ENCODE measurements around the gene GLRX5. TPM values are rescaled to one million over a fixed set of nuclear protein-coding genes. Genes with fewer than 3 reads are reported as not detected.

Gene GLRX5
- total RNA-seq, 2 donors from 2014 or later, result 36.0 to 45.9 TPM

- peak overlapping the region; percentile 85 to 92 for H3K27ac Mint-ChIP-seq
- no peak for DNase-seq (ENCODE audit: low spot score in 2 of 2)
- ATAC-seq, result peak; percentile 70 to 74
- peaks cover 12 to 39% of the 10 kb centered on the region in 2 donors for H3K36me3 Mint-ChIP-seq
- H3K9me3 Mint-ChIP-seq, result peaks cover 0 to 8% of the 10 kb centered on the region in 2 donors
Measured at GRCh38 chr14:95496111-95496681, 38.7 kb upstream of the GLRX5 start.

- Mint-ChIP-seq H3K36me3 (peaks cover 8 to 37% of the 10 kb centered on the region in 2 donors), H3K27ac (peak overlapping the region; percentile 85 to 92), H3K9me3 (peaks cover 0 to 2% of the 10 kb centered on the region in 2 donors)
- ATAC-seq (no peak), DNase-seq (ENCODE audit: low spot score in 2 of 2) (no peak)
Measured at GRCh38 chr14:95496690-95497259, 38.1 kb upstream of the GLRX5 start.

- Mint-ChIP-seq H3K27ac (no peak overlapping the region), H3K36me3 (peaks cover 8 to 29% of the 10 kb centered on the region in 2 donors), H3K9me3 (no peaks in the 10 kb centered on the region)
- ATAC-seq (no peak), DNase-seq (ENCODE audit: low spot score in 2 of 2) (no peak)
Measured at GRCh38 chr14:95497561-95498011, 37.3 kb upstream of the GLRX5 start.

- no peaks in the 10 kb centered on the region for H3K9me3 Mint-ChIP-seq
- peaks cover 8 to 29% of the 10 kb centered on the region in 2 donors for H3K36me3 Mint-ChIP-seq
- peak overlapping the region in 1 of 2 donors; percentile 75 for H3K27ac Mint-ChIP-seq
- DNase-seq (ENCODE audit: low spot score in 2 of 2) (no peak), ATAC-seq (no peak)
Measured at GRCh38 chr14:95498622-95499353, 36.1 kb upstream of the GLRX5 start.

GRCh38 chr14:95499354-95499750 is 35.5 kb upstream of the GLRX5 start:
- no peaks in the 10 kb centered on the region for H3K9me3 Mint-ChIP-seq
- ATAC-seq (peak; percentile 24 to 50), DNase-seq (ENCODE audit: low spot score in 2 of 2) (no peak)
- peak overlapping the region in 1 of 2 donors; percentile 75 for H3K27ac Mint-ChIP-seq
- H3K36me3 Mint-ChIP-seq, result peaks cover 8 to 26% of the 10 kb centered on the region in 2 donors

- Mint-ChIP-seq H3K36me3 (peaks cover 8 to 28% of the 10 kb centered on the region in 2 donors), H3K9me3 (no peaks in the 10 kb centered on the region), H3K27ac (no peak overlapping the region)
- ATAC-seq, result no peak
- DNase-seq (ENCODE audit: low spot score in 2 of 2), result no peak
Measured at GRCh38 chr14:95500201-95500681, 34.6 kb upstream of the GLRX5 start.

- DNase-seq (ENCODE audit: low spot score in 2 of 2), result no peak
- no peaks in the 10 kb centered on the region for H3K9me3 Mint-ChIP-seq
- H3K36me3 Mint-ChIP-seq, result peaks cover 8 to 28% of the 10 kb centered on the region in 2 donors
- peak overlapping the region in 1 of 2 donors; percentile 4 for H3K27ac Mint-ChIP-seq
- ATAC-seq, result no peak
Measured at GRCh38 chr14:95500772-95501401, 34.0 kb upstream of the GLRX5 start.

- no peak for ATAC-seq
- no peaks in the 10 kb centered on the region for H3K9me3 Mint-ChIP-seq
- H3K27ac Mint-ChIP-seq, result no peak overlapping the region
- DNase-seq (ENCODE audit: low spot score in 2 of 2), result no peak
- peaks cover 8 to 35% of the 10 kb centered on the region in 2 donors for H3K36me3 Mint-ChIP-seq
Measured at GRCh38 chr14:95502381-95502950, 32.4 kb upstream of the GLRX5 start.

GRCh38 chr14:95503365-95504134 is 31.3 kb upstream of the GLRX5 start:
- Mint-ChIP-seq H3K9me3 (no peaks in the 10 kb centered on the region), H3K27ac (peak overlapping the region in 1 of 2 donors; percentile 50), H3K36me3 (peaks cover 8 to 40% of the 10 kb centered on the region in 2 donors)
- no peak for ATAC-seq
- no peak for DNase-seq (ENCODE audit: low spot score in 2 of 2)

GRCh38 chr14:95504135-95505029 is 30.5 kb upstream of the GLRX5 start:
- peak overlapping the region; percentile 54 to 58 for H3K27ac Mint-ChIP-seq
- no peak for DNase-seq (ENCODE audit: low spot score in 2 of 2)
- ATAC-seq, result peak; percentile 56 to 83
- H3K36me3 Mint-ChIP-seq, result peaks cover 8 to 40% of the 10 kb centered on the region in 2 donors
- no peaks in the 10 kb centered on the region for H3K9me3 Mint-ChIP-seq

- no peak for DNase-seq (ENCODE audit: low spot score in 2 of 2)
- no peak for ATAC-seq
- Mint-ChIP-seq H3K36me3 (peaks cover 8 to 47% of the 10 kb centered on the region in 2 donors), H3K27ac (peak overlapping the region; percentile 44 to 54), H3K9me3 (no peaks in the 10 kb centered on the region)
Measured at GRCh38 chr14:95505030-95505589, 29.7 kb upstream of the GLRX5 start.

- no peak for ATAC-seq
- Mint-ChIP-seq H3K36me3 (peaks cover 0 to 43% of the 10 kb centered on the region in 2 donors), H3K27ac (no peak overlapping the region), H3K9me3 (no peaks in the 10 kb centered on the region)
- DNase-seq (ENCODE audit: low spot score in 2 of 2), result no peak
Measured at GRCh38 chr14:95507174-95507573, 27.7 kb upstream of the GLRX5 start.

GRCh38 chr14:95507701-95508103 is 27.1 kb upstream of the GLRX5 start:
- peak in 1 of 2 donors; percentile 83 for ATAC-seq
- H3K9me3 Mint-ChIP-seq, result no peaks in the 10 kb centered on the region
- H3K36me3 Mint-ChIP-seq, result peaks cover 0 to 43% of the 10 kb centered on the region in 2 donors
- no peak overlapping the region for H3K27ac Mint-ChIP-seq
- DNase-seq (ENCODE audit: low spot score in 2 of 2), result no peak

GRCh38 chr14:95508377-95508776 is 26.5 kb upstream of the GLRX5 start:
- Mint-ChIP-seq H3K9me3 (no peaks in the 10 kb centered on the region), H3K27ac (peak overlapping the region in 1 of 2 donors; percentile 82), H3K36me3 (peaks cover 0 to 43% of the 10 kb centered on the region in 2 donors)
- DNase-seq (ENCODE audit: low spot score in 2 of 2) (no peak), ATAC-seq (no peak)

GRCh38 chr14:95509495-95509894 is 25.4 kb upstream of the GLRX5 start:
- Mint-ChIP-seq H3K27ac (no peak overlapping the region), H3K9me3 (no peaks in the 10 kb centered on the region), H3K36me3 (peaks cover 0 to 39% of the 10 kb centered on the region in 2 donors)
- DNase-seq (ENCODE audit: low spot score in 2 of 2) (no peak), ATAC-seq (no peak)
